Adrenal gland (tissue), 12 donors: ENCODE results near the gene TMEM63A. TPM values are rescaled to one million over a fixed set of nuclear protein-coding genes. Genes with fewer than 3 reads are reported as not detected.

Source experiments
- DNase-seq, 7 donors: peaks; one replicate each; pipeline ENCODE4 v3.0.0-alpha.2; 2019 to 2020
- H3K27ac ChIP-seq, 5 donors: fragments of 200-600 bp; sonication (generic) in 4 of 5; 1 replicate in 3 of 5; 2 replicates in 2 of 5; pipeline versions ENCODE4 v1.5.1 to v1.8.0; 2016 to 2020; ENCODE audit warnings: mild to moderate bottlenecking in 1 of 5
- H3K27me3 ChIP-seq: fragments of 200-600 bp; 2 replicates; pipeline ENCODE4 v1.8.0; 2021
- H3K36me3 ChIP-seq, 2 donors: fragments of 200-600 bp; replicated peaks in 1 of 2; 1 replicate in 1 of 2; 2 replicates in 1 of 2; pipeline versions ENCODE4 v1.5.1 to v1.8.0; 2018 to 2022
- H3K4me1 ChIP-seq, 2 donors: fragments of 200-600 bp; replicated peaks in 1 of 2; 1 replicate in 1 of 2; 2 replicates in 1 of 2; pipeline versions ENCODE4 v1.5.1 to v1.8.0; 2018 to 2021
- H3K4me3 ChIP-seq, 4 donors: fragments of 200-600 bp; sonication (generic) in 3 of 4; one replicate each; pipeline ENCODE4 v1.5.1; 2016 to 2018
- H3K9me3 ChIP-seq, 3 donors: fragments of 200-600 bp; sonication (generic) in 1 of 3; replicated peaks in 1 of 3; 1 replicate in 2 of 3; 2 replicates in 1 of 3; pipeline versions ENCODE4 v1.5.1 to v1.8.0; 2016 to 2021
- CTCF ChIP-seq, 6 experiments: fragments of 450-650 bp in 4 of 6; fragments of 200-600 bp in 2 of 6; sonication (generic) in 1 of 6; IDR thresholded peaks; 1 replicate in 5 of 6; 2 replicates in 1 of 6; pipeline versions ENCODE4 v1.5.1 to v1.8.0; 2016 to 2021; ENCODE audit warnings: antibody characterized with exemption in 6 of 6, mild to moderate bottlenecking in 2 of 6, moderate library complexity in 1 of 6
- POLR2A ChIP-seq, 2 donors: fragments of 450-650 bp; IDR thresholded peaks; one replicate each; pipeline ENCODE4 v1.6.1; 2017; ENCODE audit warnings: antibody characterized with exemption in 2 of 2, mild to moderate bottlenecking in 2 of 2, moderate library complexity in 1 of 2
- WGBS, 4 donors: extraction: QIAGEN DNeasy Blood & Tissue Kit in 2 of 4; methylation state at CpG; one replicate each; pipeline versions ENCODE4 v1.1.5 to v1.1.7; 2013 to 2017; 5-methylcytosine and 5-hydroxymethylcytosine counted together
- intact Hi-C, 2 donors: fragments of 100-400 bp; cut with DNase I; formaldehyde crosslinking; loops; one replicate each; pipeline versions ENCODE4 v1.14.1 to v1.15.0; 2022 to 2023
- polyA plus RNA-seq, 3 donors: library from polyadenylated mRNA; stranded (reverse); fragments of 200-250 nt in 2 of 3; fragments of 350-450 nt in 1 of 3; fragmentation: Illumina TruSeq in 1 of 3; extraction: RNeasy Lipid Tissue Mini Kit (QIAGEN cat#74804) in 1 of 3; gene quantifications; one replicate each; pipeline ENCODE4 v1.2.3, GENCODE V29; 2013 to 2014
- total RNA-seq, 9 donors: library from RNA; depleted of rRNA in 4 of 9; stranded (reverse); fragments of >200 nt in 4 of 9; fragments of 120-200 nt in 1 of 9; fragmentation: NEBNext Ultra II Directional in 1 of 9; extraction: Animal tissue kit (Norgen Biotek cat#: 25700) in 1 of 9; gene quantifications; one replicate each; pipeline versions ENCODE4 v1.1.0 to v1.2.4, GENCODE V29; 2013 to 2023
- donor health status: healthy with polysubstance abuse.
- donor health status: Bipolar disorder and iron deficiency.
- donor health status: DM: yes; HTN: yes; CAD: no.
- donor health status: DM: no; HTN: no; CAD: no.
- donor health status: DM: no; HTN: no; CAD: no.
- donor health status: DM: yes; HTN: yes; CAD: no.

Gene TMEM63A
- total and polyA plus RNA-seq, 12 donors, result 13.9 to 96.9 (median 52.3) TPM

- no peak for DNase-seq
- 59 to 80% (median 68%) methylated on average over 4 of the region's 4 CpGs for WGBS, 4 donors
- Histone ChIP-seq H3K4me3 (no peak overlapping the region), H3K4me1 (no peaks in the 10 kb centered on the region), H3K9me3 (no peaks in the 10 kb centered on the region), H3K27me3 (no peaks in the 10 kb centered on the region), H3K27ac (no peak overlapping the region), H3K36me3 (no peaks in the 10 kb centered on the region)
- intact Hi-C loops, result no loop called here
- TF ChIP-seq CTCF (IDR thresholded peaks at IDR 0.05) (no peak), POLR2A (IDR thresholded peaks at IDR 0.05) (no peak)
Observed at GRCh38 chr1:225899044-225899925, 17.1 kb upstream of the TMEM63A start.

- 86 to 90% (median 87%) methylated on average over 19 of the region's 19 CpGs for WGBS, 4 donors
- no peaks in the 10 kb centered on the region for H3K4me1 ChIP-seq
Observed at GRCh38 chr1:225897595-225898514, 15.7 kb upstream of the TMEM63A start.

GRCh38 chr1:225896937-225897549, 14.9 kb upstream of the TMEM63A start:
- 53 to 77% (median 65%) methylated on average over 7 of the region's 7 CpGs for WGBS, 4 donors
- Histone ChIP-seq H3K4me1 (no peaks in the 10 kb centered on the region), H3K36me3 (no peaks in the 10 kb centered on the region), H3K27ac (no peak overlapping the region), H3K4me3 (no peak overlapping the region), H3K27me3 (no peaks in the 10 kb centered on the region), H3K9me3 (no peaks in the 10 kb centered on the region)
- intact Hi-C loops, result no loop called here
- DNase-seq, result no peak
- TF ChIP-seq CTCF (IDR thresholded peaks at IDR 0.05) (no peak), POLR2A (IDR thresholded peaks at IDR 0.05) (no peak)

More at GRCh38 chr1:225897595-225898514, 15.7 kb upstream of the TMEM63A start:
- Histone ChIP-seq H3K36me3 (no peaks in the 10 kb centered on the region), H3K27ac (no peak overlapping the region), H3K27me3 (no peaks in the 10 kb centered on the region), H3K4me3 (no peak overlapping the region), H3K9me3 (no peaks in the 10 kb centered on the region)
- TF ChIP-seq POLR2A (IDR thresholded peaks at IDR 0.05), result no peak
- no peak for TF ChIP-seq CTCF (IDR thresholded peaks at IDR 0.05)
- no peak for DNase-seq
- intact Hi-C loops, result no loop called here

- intact Hi-C loops, result no loop called here
- Histone ChIP-seq H3K36me3 (no peaks in the 10 kb centered on the region), H3K9me3 (no peaks in the 10 kb centered on the region), H3K27me3 (no peaks in the 10 kb centered on the region), H3K4me3 (no peak overlapping the region), H3K4me1 (no peaks in the 10 kb centered on the region), H3K27ac (no peak overlapping the region)
- WGBS, 4 donors, result 74 to 86% (median 83%) methylated on average over 5 of the region's 5 CpGs
- no peak for DNase-seq
- TF ChIP-seq CTCF (IDR thresholded peaks at IDR 0.05) (no peak), POLR2A (IDR thresholded peaks at IDR 0.05) (no peak)
Observed at GRCh38 chr1:225896494-225896893, 14.3 kb upstream of the TMEM63A start.
